Keratinocyte (primary cell): ENCODE measurements around the gene DIPK1B. TPM values are rescaled to one million over a fixed set of nuclear protein-coding genes. Genes with fewer than 3 reads are reported as not detected.

ENCODE experiments used
- DNase-seq: peaks from one replicate; pipeline ENCODE4 v3.0.0-alpha.2; 2011; ENCODE audit warnings: low read depth, missing footprints, low spot score
- FAIRE-seq: peaks from 2 replicates; lab custom pipeline; 2011; peaks lifted over from hg19 to GRCh38; lab: Jason Lieb, UNC
- H2AFZ ChIP-seq: 2 replicates; pipeline ENCODE4 v1.6.0; 2012; ENCODE audit warnings: low read length, control low read depth, inconsistent platforms; ENCODE audit not compliant: control insufficient read depth
- H3K27ac ChIP-seq: 2 replicates; pipeline ENCODE4 v1.5.1; 2011; ENCODE audit warnings: low read length; ENCODE audit not compliant: control insufficient read depth, insufficient read depth
- H3K27me3 ChIP-seq: 3 replicates; pipeline ENCODE4 v1.6.0; 2011; ENCODE audit warnings: low read length; ENCODE audit not compliant: control insufficient read depth, insufficient read depth; ENCODE audit errors: extremely low read depth
- H3K36me3 ChIP-seq, 2 experiments: 2 replicates in 1 of 2; 3 replicates in 1 of 2; pipeline ENCODE4 v1.5.1; 2011; ENCODE audit warnings: low read length in 2 of 2, mild to moderate bottlenecking in 1 of 2; ENCODE audit not compliant: control insufficient read depth in 2 of 2, insufficient read depth in 2 of 2; ENCODE audit errors: extremely low read depth in 1 of 2
- H3K4me1 ChIP-seq: 3 replicates; pipeline ENCODE4 v1.5.1; 2011; ENCODE audit warnings: low read length; ENCODE audit not compliant: control insufficient read depth, insufficient read depth; ENCODE audit errors: extremely low read depth
- H3K4me2 ChIP-seq: 3 replicates; pipeline ENCODE4 v1.6.0; 2011; ENCODE audit warnings: low read depth, low read length; ENCODE audit not compliant: control insufficient read depth, insufficient read depth; ENCODE audit errors: extremely low read depth
- H3K4me3 ChIP-seq, 3 experiments: fragments of 200-600 bp in 1 of 3; sonication (generic) in 1 of 3; 2 replicates in 2 of 3; 3 replicates in 1 of 3; pipeline ENCODE4 v1.5.1; 2011 to 2016; ENCODE audit warnings: low read length in 3 of 3, mild to moderate bottlenecking in 3 of 3, control low read depth in 2 of 3, inconsistent platforms in 1 of 3, low read depth in 1 of 3, mixed read lengths in 1 of 3, mixed run types in 1 of 3, moderate library complexity in 1 of 3; ENCODE audit not compliant: control insufficient read depth in 2 of 3, insufficient read depth in 2 of 3; ENCODE audit errors: extremely low read depth in 1 of 3
- H3K79me2 ChIP-seq: 2 replicates; pipeline ENCODE4 v1.6.0; 2012; ENCODE audit warnings: low read length; ENCODE audit not compliant: control insufficient read depth, insufficient read depth
- H3K9ac ChIP-seq: 3 replicates; pipeline ENCODE4 v1.6.0; 2011; ENCODE audit warnings: low read length; ENCODE audit not compliant: control insufficient read depth, insufficient read depth; ENCODE audit errors: extremely low read depth
- H3K9me1 ChIP-seq: 3 replicates; pipeline ENCODE4 v1.6.0; 2011; ENCODE audit warnings: low read length; ENCODE audit not compliant: control insufficient read depth, insufficient read depth; ENCODE audit errors: extremely low read depth
- H3K9me3 ChIP-seq: 2 replicates; pipeline ENCODE4 v1.5.1; 2012; ENCODE audit warnings: low read depth, low read length; ENCODE audit not compliant: control insufficient read depth
- H4K20me1 ChIP-seq: 3 replicates; pipeline ENCODE4 v1.6.0; 2011; ENCODE audit warnings: low read length; ENCODE audit not compliant: control insufficient read depth, insufficient read depth; ENCODE audit errors: extremely low read depth
- EZH2 ChIP-seq: IDR thresholded peaks from one replicate; pipeline ENCODE4 v1.6.1; 2012; ENCODE audit warnings: inconsistent platforms, mild to moderate bottlenecking, low read length, moderate library complexity
- dilution Hi-C: fragments of 300-500 bp; cut with MboI; formaldehyde crosslinking; loops from one replicate; pipeline ENCODE4 v1.7.0; 2020; ENCODE audit warnings: low sequenced_read_pairs; ENCODE audit not compliant: extremely low pct_ligation_motif_present
- polyA plus RNA-seq, 5 experiments: library from polyadenylated mRNA; depleted of rRNA in 3 of 5; stranded (reverse) in 3 of 5; stranded (forward) in 1 of 5; unstranded in 1 of 5; fragments of >200 nt; gene quantifications; 1 replicate in 1 of 5; 2 replicates in 3 of 5; 3 replicates in 1 of 5; pipeline versions ENCODE4 v1.2.1 to v1.2.3, GENCODE V29; 2011 to 2012; ENCODE audit warnings: missing spikeins in 2 of 5, low read depth in 1 of 5, low replicate concordance in 1 of 5
- TF ChIP-seq, protein P1 (sequence below), 3 experiments: IDR thresholded peaks in 1 of 3; conservative IDR thresholded peaks in 1 of 3; optimal IDR thresholded peaks in 1 of 3; 2 replicates in 2 of 3; 3 replicates in 1 of 3; pipeline versions ENCODE3 to v1.5.1; 2011; ENCODE audit warnings: low read length in 3 of 3, mild to moderate bottlenecking in 3 of 3, moderate library complexity in 2 of 3, control low read depth in 1 of 3, inconsistent platforms in 1 of 3; ENCODE audit not compliant: insufficient read depth in 2 of 3; ENCODE audit errors: extremely low read depth in 1 of 3

The DIPK1B gene
- polyA plus RNA-seq, 1 donor (not counting 4 experiments of a cell fraction or from before 2014, with no cell fraction given), result not detected

DNA sequence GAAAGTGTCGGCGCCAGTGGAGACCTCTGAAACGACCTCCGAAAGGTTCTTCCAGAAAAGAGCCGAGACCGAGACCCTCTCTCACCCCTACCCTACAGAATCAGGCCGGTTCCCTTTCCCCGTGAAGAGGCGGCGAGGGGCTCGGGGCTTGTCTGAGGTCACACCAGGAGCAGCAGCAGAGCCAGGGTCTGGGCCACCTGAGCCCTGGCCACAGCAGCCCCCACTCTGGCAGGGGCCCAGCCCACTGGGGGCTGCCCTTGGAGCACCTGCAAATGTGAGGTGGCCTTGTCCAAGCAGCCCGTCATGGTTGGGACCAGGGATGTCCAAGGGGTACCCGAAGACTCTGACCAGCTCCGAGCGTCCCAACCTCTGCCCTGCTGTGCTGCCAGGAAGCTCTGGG is 34.3 kb upstream of the DIPK1B start:
- FAIRE-seq (no peak), DNase-seq (no peak)
- TF ChIP-seq, protein P1, sequence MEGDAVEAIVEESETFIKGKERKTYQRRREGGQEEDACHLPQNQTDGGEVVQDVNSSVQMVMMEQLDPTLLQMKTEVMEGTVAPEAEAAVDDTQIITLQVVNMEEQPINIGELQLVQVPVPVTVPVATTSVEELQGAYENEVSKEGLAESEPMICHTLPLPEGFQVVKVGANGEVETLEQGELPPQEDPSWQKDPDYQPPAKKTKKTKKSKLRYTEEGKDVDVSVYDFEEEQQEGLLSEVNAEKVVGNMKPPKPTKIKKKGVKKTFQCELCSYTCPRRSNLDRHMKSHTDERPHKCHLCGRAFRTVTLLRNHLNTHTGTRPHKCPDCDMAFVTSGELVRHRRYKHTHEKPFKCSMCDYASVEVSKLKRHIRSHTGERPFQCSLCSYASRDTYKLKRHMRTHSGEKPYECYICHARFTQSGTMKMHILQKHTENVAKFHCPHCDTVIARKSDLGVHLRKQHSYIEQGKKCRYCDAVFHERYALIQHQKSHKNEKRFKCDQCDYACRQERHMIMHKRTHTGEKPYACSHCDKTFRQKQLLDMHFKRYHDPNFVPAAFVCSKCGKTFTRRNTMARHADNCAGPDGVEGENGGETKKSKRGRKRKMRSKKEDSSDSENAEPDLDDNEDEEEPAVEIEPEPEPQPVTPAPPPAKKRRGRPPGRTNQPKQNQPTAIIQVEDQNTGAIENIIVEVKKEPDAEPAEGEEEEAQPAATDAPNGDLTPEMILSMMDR (optimal IDR thresholded peaks at IDR 0.05 in 1 of 3, IDR thresholded peaks at IDR 0.05 in 1 of 3, conservative IDR thresholded peaks at IDR 0.05 in 1 of 3; ENCODE audit: extremely low read depth in 1 of 3, insufficient read depth in 2 of 3, low read length in 3 of 3), result no peak
- TF ChIP-seq EZH2, result no peak
- peaks cover 9% of the 10 kb centered on the region for H3K4me1 ChIP-seq
- H3K9me1 ChIP-seq, result no peaks in the 10 kb centered on the region
- H4K20me1 ChIP-seq, result peaks cover 7% of the 10 kb centered on the region
- no peak overlapping the region for H2AFZ ChIP-seq
- H3K4me3 ChIP-seq, result no peak overlapping the region
- H3K27me3 ChIP-seq, result no peaks in the 10 kb centered on the region
- no peak overlapping the region for H3K27ac ChIP-seq
- no peaks in the 10 kb centered on the region for H3K9me3 ChIP-seq
- H3K36me3 ChIP-seq, result peaks cover 6 to 15% of the 10 kb centered on the region in 2 experiments
- dilution Hi-C loops, result no loop called here
- no peaks in the 10 kb centered on the region for H3K79me2 ChIP-seq
- H3K9ac ChIP-seq, result no peak overlapping the region
- H3K4me2 ChIP-seq, result no peak overlapping the region

DNA sequence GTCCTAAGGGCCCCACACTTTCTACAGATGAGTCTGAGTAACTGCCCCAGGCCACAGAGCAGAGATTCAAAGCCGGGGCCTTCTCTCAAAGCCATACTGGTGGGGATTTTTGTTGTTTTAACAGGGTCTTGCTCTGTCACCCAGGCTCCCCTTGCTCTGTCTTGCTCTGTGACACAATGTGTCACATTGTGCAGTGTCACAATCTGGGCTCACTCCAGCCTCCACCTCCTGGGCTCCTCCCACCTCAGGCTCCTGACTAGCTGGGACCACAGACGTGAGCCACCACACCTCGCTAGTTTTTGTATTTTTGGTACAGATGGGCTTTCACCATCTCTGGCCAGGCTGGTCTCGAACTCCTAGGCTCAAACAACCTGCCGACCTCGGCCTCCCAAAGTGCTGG is 33.7 kb upstream of the DIPK1B start:
- no peaks in the 10 kb centered on the region for H3K27me3 ChIP-seq
- dilution Hi-C loops, result no loop called here
- peaks cover 9% of the 10 kb centered on the region for H3K4me1 ChIP-seq
- no peak overlapping the region for H3K9ac ChIP-seq
- DNase-seq (no peak), FAIRE-seq (no peak)
- peaks cover 7% of the 10 kb centered on the region for H4K20me1 ChIP-seq
- H3K9me1 ChIP-seq, result no peaks in the 10 kb centered on the region
- peaks cover 6 to 15% of the 10 kb centered on the region in 2 experiments for H3K36me3 ChIP-seq
- H3K4me2 ChIP-seq, result no peak overlapping the region
- H2AFZ ChIP-seq, result no peak overlapping the region
- TF ChIP-seq, protein P1 (optimal IDR thresholded peaks at IDR 0.05 in 1 of 3, IDR thresholded peaks at IDR 0.05 in 1 of 3, conservative IDR thresholded peaks at IDR 0.05 in 1 of 3; ENCODE audit: extremely low read depth in 1 of 3, insufficient read depth in 2 of 3, low read length in 3 of 3), result no peak
- TF ChIP-seq EZH2, result no peak
- H3K9me3 ChIP-seq, result no peaks in the 10 kb centered on the region
- H3K79me2 ChIP-seq, result peaks cover under 1% of the 10 kb centered on the region
- H3K4me3 ChIP-seq, result no peak overlapping the region
- H3K27ac ChIP-seq, result no peak overlapping the region
